HCT116 (cell line): ENCODE data around the gene FBXL7. TPM values are rescaled to one million over a fixed set of nuclear protein-coding genes. Genes with fewer than 3 reads are reported as not detected.

Experiments
- ATAC-seq: fragments of 200-7000 bp; cut with Tn5 transposase; 2 replicates; pipeline ENCODE4 v1.9.1; 2020; ENCODE audit warnings: mild to moderate bottlenecking, moderate library complexity
- BruUV-seq: library from RNA; stranded (reverse); fragments of 400-500 nt; replicated peaks from 2 replicates; lab custom pipeline; 2021; lab: Mats Ljungman, UMichigan
- CTCF ChIA-PET: fragments of 300-600 bp; sonication (Branson Sonifier 250); formaldehyde crosslinking; loops from one replicate; lab custom pipeline; 2021; ENCODE audit warnings: antibody characterized with exemption; lab: Charles Lee
- POLR2A ChIA-PET: fragments of 300-600, 350-600 bp; sonication (Branson Sonifier 250); formaldehyde crosslinking; loops from one replicate; lab custom pipeline; 2021; ENCODE audit warnings: antibody characterized with exemption; lab: Charles Lee
- RAD21 ChIA-PET, 2 experiments: fragments of 300-600 bp; sonication (Branson Sonifier 250); formaldehyde crosslinking; loops; one replicate each; lab custom pipeline; 2023; ENCODE audit warnings: low total read pairs in 2 of 2; ENCODE audit not compliant: uncharacterized antibody in 2 of 2, unreplicated experiment in 2 of 2, low non-redundant PET in 1 of 2; lab: Charles Lee
- DNase-seq: peaks from one replicate; pipeline ENCODE4 v3.0.0-alpha.2; 2010; ENCODE audit warnings: low read depth, low spot score
- H2AFZ ChIP-seq: fragments of 200-600 bp; shearing (Covaris generic), sonication (generic); 2 replicates; pipeline ENCODE4 v1.6.1; 2017; ENCODE audit warnings: low read depth, mixed run types, mixed read lengths, antibody characterized with exemption, low read length; ENCODE audit not compliant: poor library complexity, severe bottlenecking
- H3K27ac ChIP-seq: 2 replicates; pipeline ENCODE4 v1.5.1; 2012; ENCODE audit warnings: low read depth, low read length
- H3K27me3 ChIP-seq: fragments of 200-600 bp; sonication (generic); 2 replicates; pipeline ENCODE4 v1.6.1; 2016; ENCODE audit warnings: mixed run types, low read length, mixed read lengths; ENCODE audit not compliant: insufficient read depth
- H3K36me3 ChIP-seq, 2 experiments: fragments of 200-500 bp in 1 of 2; fragments of 200-600 bp in 1 of 2; sonication (Bioruptor generic) in 1 of 2; sonication (generic) in 1 of 2; 2 replicates each; pipeline versions ENCODE4 v1.5.1 to v1.6.1; 2014 to 2016; ENCODE audit warnings: low read length in 2 of 2, inconsistent platforms in 1 of 2, mixed read lengths in 1 of 2, mixed run types in 1 of 2; ENCODE audit not compliant: insufficient read depth in 2 of 2, control insufficient read depth in 1 of 2
- H3K4me1 ChIP-seq, 2 experiments: fragments of 200-600 bp in 1 of 2; sonication (generic) in 1 of 2; 2 replicates each; pipeline versions ENCODE4 v1.5.1 to v1.6.1; 2012 to 2017; ENCODE audit warnings: low read length in 2 of 2, inconsistent platforms in 1 of 2, mild to moderate bottlenecking in 1 of 2, mixed read lengths in 1 of 2, mixed run types in 1 of 2, moderate library complexity in 1 of 2; ENCODE audit not compliant: insufficient read depth in 2 of 2, control insufficient read depth in 1 of 2
- H3K4me2 ChIP-seq: fragments of 200-600 bp; sonication (generic); 2 replicates; pipeline ENCODE4 v1.6.1; 2017; ENCODE audit warnings: mixed run types, low read length, mixed read lengths
- H3K4me3 ChIP-seq, 2 experiments: fragments of 200-600 bp in 1 of 2; sonication (generic) in 1 of 2; replicated peaks in 1 of 2; 2 replicates each; pipeline ENCODE4 v1.5.1; 2011 to 2016; ENCODE audit warnings: low read length in 2 of 2, control low read depth in 1 of 2, low read depth in 1 of 2, mild to moderate bottlenecking in 1 of 2, mixed read lengths in 1 of 2, mixed run types in 1 of 2
- H3K79me2 ChIP-seq: fragments of 200-600 bp; sonication (generic); 2 replicates; pipeline ENCODE4 v1.6.1; 2017; ENCODE audit warnings: mild to moderate bottlenecking, mixed run types, low read length, moderate library complexity, mixed read lengths; ENCODE audit not compliant: insufficient read depth
- H3K9ac ChIP-seq: fragments of 200-600 bp; sonication (generic); 2 replicates; pipeline ENCODE4 v1.6.1; 2016; ENCODE audit warnings: low read length, mixed read lengths
- H3K9me2 ChIP-seq: fragments of 200-600 bp; sonication (generic), shearing (Covaris generic); 2 replicates; pipeline ENCODE4 v1.6.1; 2017; ENCODE audit warnings: mixed run types, mild to moderate bottlenecking, moderate library complexity; ENCODE audit not compliant: insufficient read depth
- H3K9me3 ChIP-seq, 2 experiments: fragments of 200-500 bp in 1 of 2; fragments of 200-600 bp in 1 of 2; sonication (Bioruptor generic) in 1 of 2; sonication (generic) in 1 of 2; 2 replicates each; pipeline ENCODE4 v1.6.1; 2014 to 2017; ENCODE audit warnings: low read length in 2 of 2, mixed read lengths in 2 of 2, inconsistent platforms in 1 of 2, low read depth in 1 of 2, mild to moderate bottlenecking in 1 of 2, mixed run types in 1 of 2, moderate library complexity in 1 of 2; ENCODE audit not compliant: control insufficient read depth in 1 of 2, insufficient read depth in 1 of 2
- H4K20me1 ChIP-seq: fragments of 200-600 bp; sonication (generic), shearing (Covaris generic); 2 replicates; pipeline ENCODE4 v1.6.1; 2017; ENCODE audit warnings: mixed run types, mild to moderate bottlenecking, moderate library complexity; ENCODE audit not compliant: insufficient read depth
- ATF3 ChIP-seq: IDR thresholded peaks from 2 replicates; pipeline ENCODE4 v1.6.1; 2012
- CBX3 ChIP-seq: IDR thresholded peaks from 2 replicates; pipeline ENCODE4 v1.6.1; 2012; ENCODE audit warnings: low read depth
- CEBPB ChIP-seq: IDR thresholded peaks from 2 replicates; pipeline ENCODE4 v1.6.1; 2012; ENCODE audit warnings: low read depth
- CTCF ChIP-seq, 3 experiments: fragments of 200-600 bp in 1 of 3; sonication (generic) in 1 of 3; IDR thresholded peaks in 2 of 3; conservative IDR thresholded peaks in 1 of 3; 2 replicates each; pipeline ENCODE4 v1.5.1; 2012 to 2017; ENCODE audit warnings: low read depth in 2 of 3, low read length in 2 of 3, antibody characterized with exemption in 1 of 3, borderline replicate concordance in 1 of 3, control low read depth in 1 of 3, mild to moderate bottlenecking in 1 of 3, mixed read lengths in 1 of 3, mixed run types in 1 of 3, moderate library complexity in 1 of 3; ENCODE audit not compliant: insufficient read depth in 1 of 3
- EGR1 ChIP-seq: IDR thresholded peaks from 2 replicates; pipeline ENCODE4 v1.6.1; 2012; ENCODE audit warnings: low read depth
- ELF1 ChIP-seq: IDR thresholded peaks from 2 replicates; pipeline ENCODE4 v1.6.1; 2012; ENCODE audit warnings: low read depth, borderline replicate concordance
- EZH2 ChIP-seq: fragments of 200-600 bp; sonication (generic); IDR thresholded peaks from 2 replicates; pipeline ENCODE4 v1.6.1; 2017; ENCODE audit warnings: antibody characterized with exemption, mixed run types
- EZH2phosphoT487 ChIP-seq: fragments of 200-600 bp; IDR thresholded peaks from 2 replicates; pipeline ENCODE4 v1.6.1; 2018; ENCODE audit warnings: antibody characterized with exemption, borderline replicate concordance
- JUND ChIP-seq: IDR thresholded peaks from 2 replicates; pipeline ENCODE4 v1.6.1; 2012
- MAX ChIP-seq: IDR thresholded peaks from 2 replicates; pipeline ENCODE4 v1.6.1; 2012
- POLR2A ChIP-seq: IDR thresholded peaks from 2 replicates; pipeline ENCODE4 v1.7.0; 2011; ENCODE audit warnings: borderline replicate concordance; ENCODE audit not compliant: insufficient read depth, insufficient read length; ENCODE audit errors: extremely low read depth
- RAD21 ChIP-seq: IDR thresholded peaks from 2 replicates; pipeline ENCODE4 v1.6.1; 2012; ENCODE audit warnings: low read depth, mild to moderate bottlenecking
- REST ChIP-seq: IDR thresholded peaks from 2 replicates; pipeline ENCODE4 v1.6.1; 2012; ENCODE audit warnings: low read depth
- SIN3A ChIP-seq: IDR thresholded peaks from 2 replicates; pipeline ENCODE4 v1.6.1; 2012; ENCODE audit warnings: low read depth
- SP1 ChIP-seq: IDR thresholded peaks from 2 replicates; pipeline ENCODE4 v1.6.1; 2012; ENCODE audit warnings: low read depth
- SRF ChIP-seq: IDR thresholded peaks from 2 replicates; pipeline ENCODE4 v1.6.1; 2012; ENCODE audit warnings: low read depth
- TCF7L2 ChIP-seq: IDR thresholded peaks from 2 replicates; pipeline ENCODE4 v1.7.0; 2011; ENCODE audit warnings: borderline replicate concordance, inconsistent platforms; ENCODE audit not compliant: insufficient read depth, insufficient read length; ENCODE audit errors: extremely low read depth
- ZBTB33 ChIP-seq: IDR thresholded peaks from 2 replicates; pipeline ENCODE4 v1.6.1; 2011; ENCODE audit warnings: mild to moderate bottlenecking, low read length, moderate library complexity; ENCODE audit not compliant: insufficient replicate concordance; ENCODE audit errors: extremely low read depth
- ZFX ChIP-seq: fragments of 450-650 bp; IDR thresholded peaks from 2 replicates; pipeline ENCODE4 v1.6.1; 2017
- ZNF274 ChIP-seq: fragments of 200-500 bp; sonication (Bioruptor generic); IDR thresholded peaks from 2 replicates; pipeline ENCODE4 v1.6.1; 2014; ENCODE audit warnings: mild to moderate bottlenecking, low read depth, low read length, inconsistent platforms
- intact Hi-C: fragments of 100-400 bp; cut with micrococcal nuclease; formaldehyde crosslinking; loops from 2 replicates; pipeline ENCODE4 v1.10.0; 2022
- total RNA-seq: library from RNA; stranded (reverse); gene quantifications from one replicate; pipeline ENCODE4 v1.2.1, GENCODE V29; 2021; ENCODE audit not compliant: unreplicated experiment

FBXL7 gene
- total RNA-seq, 1 experiment from 2014 or later, result 0.05 TPM

GRCh38 chr5:15682566-15682965 is 182.6 kb downstream of the FBXL7 start:
- TF ChIP-seq CBX3, result no peak
- no peak for TF ChIP-seq REST
- TF ChIP-seq TCF7L2, result no peak
- no peak for TF ChIP-seq POLR2A
- TF ChIP-seq EGR1, result no peak
- TF ChIP-seq ZFX, result no peak
- no peak for TF ChIP-seq ZBTB33
- TF ChIP-seq RAD21, result no peak
- no peak for TF ChIP-seq EZH2phosphoT487
- no peak for TF ChIP-seq SP1
- TF ChIP-seq CEBPB, result no peak
- no peak for TF ChIP-seq ZNF274
- TF ChIP-seq EZH2, result no peak
- TF ChIP-seq ELF1, result no peak
- TF ChIP-seq MAX, result no peak
- no peak for TF ChIP-seq SRF
- TF ChIP-seq ATF3, result no peak
- TF ChIP-seq CTCF (IDR thresholded peaks at IDR 0.05 in 2 of 3, conservative IDR thresholded peaks at IDR 0.05 in 1 of 3; ENCODE audit: borderline replicate concordance in 1 of 3, insufficient read depth in 1 of 3, low read depth in 2 of 3, low read length in 2 of 3), result no peak
- no peak for TF ChIP-seq JUND
- TF ChIP-seq SIN3A, result no peak
- intact Hi-C loops, result no loop called here
- DNase-seq (no peak), ATAC-seq (no peak)
- no peaks in the 10 kb centered on the region for H3K27me3 ChIP-seq
- no peak overlapping the region for H3K4me2 ChIP-seq
- H3K36me3 ChIP-seq, result no peaks in the 10 kb centered on the region
- ChIA-PET POLR2A (no interaction called here), CTCF (no interaction called here), RAD21 (no interaction called here)
- H3K79me2 ChIP-seq, result no peaks in the 10 kb centered on the region
- no peaks in the 10 kb centered on the region for H4K20me1 ChIP-seq
- H3K9me3 ChIP-seq, result peaks cover 10 to 15% of the 10 kb centered on the region in 2 experiments; a peak in 2 of 4 replicates
- no peak overlapping the region for H3K27ac ChIP-seq
- H2AFZ ChIP-seq, result no peak overlapping the region
- no TSS peak for BruUV-seq
- H3K9ac ChIP-seq, result no peak overlapping the region
- H3K4me3 ChIP-seq, result no peak overlapping the region
- H3K9me2 ChIP-seq, result no peaks in the 10 kb centered on the region
- no peaks in the 10 kb centered on the region for H3K4me1 ChIP-seq
